Tibial artery (tissue), 4 donors: Measurements from ENCODE around the gene PVALEF.

ENCODE experiments used
- DNase-seq, 2 donors: peaks; one replicate each; pipeline ENCODE4 v3.0.0-alpha.2; 2019
- H3K27ac ChIP-seq, 2 donors: fragments of 200-600 bp; sonication (generic) in 1 of 2; 1 replicate in 1 of 2; 2 replicates in 1 of 2; pipeline ENCODE4 v1.5.1; 2018 to 2019; ENCODE audit warnings: mild to moderate bottlenecking in 1 of 2
- H3K27me3 ChIP-seq, 2 donors: fragments of 200-600 bp; sonication (generic) in 1 of 2; one replicate each; pipeline versions ENCODE4 v1.5.1 to v1.6.0; 2016 to 2019
- H3K36me3 ChIP-seq, 3 donors: fragments of 200-600 bp; sonication (generic) in 2 of 3; one replicate each; pipeline ENCODE4 v1.5.1; 2016 to 2019; ENCODE audit warnings: mild to moderate bottlenecking in 2 of 3
- H3K4me1 ChIP-seq, 4 donors: fragments of 200-600 bp; sonication (generic) in 2 of 4; 1 replicate in 3 of 4; 2 replicates in 1 of 4; pipeline ENCODE4 v1.5.1; 2016 to 2019
- H3K4me3 ChIP-seq, 2 donors: fragments of 200-600 bp; sonication (generic) in 1 of 2; 1 replicate in 1 of 2; 2 replicates in 1 of 2; pipeline ENCODE4 v1.5.1; 2018 to 2019; ENCODE audit warnings: mild to moderate bottlenecking in 2 of 2
- H3K9me3 ChIP-seq, 3 donors: fragments of 200-600 bp; sonication (generic) in 1 of 3; one replicate each; pipeline ENCODE4 v1.5.1; 2016 to 2019
- CTCF ChIP-seq, 2 experiments: fragments of 200-600 bp in 1 of 2; fragments of 450-650 bp in 1 of 2; IDR thresholded peaks; one replicate each; pipeline ENCODE4 v1.5.1; 2017 to 2019; ENCODE audit warnings: antibody characterized with exemption in 2 of 2, mild to moderate bottlenecking in 1 of 2, moderate library complexity in 1 of 2
- intact Hi-C: fragments of 100-400 bp; cut with DNase I; formaldehyde crosslinking; loops from one replicate; pipeline ENCODE4 v1.15.0; 2023; ENCODE audit warnings: low total_unique reads

Gene PVALEF

GRCh38 chr17:81212365-81212764, 47.1 kb downstream of the PVALEF start:
- Histone ChIP-seq H3K36me3 (peaks cover 0 to 17% (median 0%) of the 10 kb centered on the region in 3 donors), H3K9me3 (no peaks in the 10 kb centered on the region)
- no peak for TF ChIP-seq CTCF (IDR thresholded peaks at IDR 0.05)

GRCh38 chr17:81213978-81214377, 48.7 kb downstream of the PVALEF start:
- no peak for DNase-seq
- H3K27ac ChIP-seq, result no peak overlapping the region
- intact Hi-C loops, result no loop called here

More at GRCh38 chr17:81212365-81212764, 47.1 kb downstream of the PVALEF start:
- no peaks in the 10 kb centered on the region for H3K27me3 ChIP-seq
- DNase-seq, result no peak
- H3K4me1 ChIP-seq, result peaks cover 0 to 26% (median 8%) of the 10 kb centered on the region in 4 donors
- no peak overlapping the region for H3K27ac ChIP-seq
- intact Hi-C loops, result no loop called here
- H3K4me3 ChIP-seq, result no peak overlapping the region

GRCh38 chr17:81217491-81217890, 52.2 kb downstream of the PVALEF start:
- H3K27me3 ChIP-seq, result no peaks in the 10 kb centered on the region
- DNase-seq, result no peak
- intact Hi-C loops, result no loop called here
- H3K4me3 ChIP-seq, result no peak overlapping the region
- H3K9me3 ChIP-seq, result no peaks in the 10 kb centered on the region
- no peak overlapping the region for H3K27ac ChIP-seq
- TF ChIP-seq CTCF (IDR thresholded peaks at IDR 0.05), result no peak
- H3K36me3 ChIP-seq, result peaks cover 0 to 31% (median 0%) of the 10 kb centered on the region in 3 donors
- H3K4me1 ChIP-seq, result peaks cover 6 to 13% (median 12%) of the 10 kb centered on the region in 4 donors

More at GRCh38 chr17:81213978-81214377, 48.7 kb downstream of the PVALEF start:
- Histone ChIP-seq H3K36me3 (peaks cover 0 to 23% (median 0%) of the 10 kb centered on the region in 3 donors), H3K9me3 (no peaks in the 10 kb centered on the region), H3K4me3 (no peak overlapping the region), H3K27me3 (no peaks in the 10 kb centered on the region), H3K4me1 (peaks cover 0 to 21% (median 7%) of the 10 kb centered on the region in 4 donors)
- no peak for TF ChIP-seq CTCF (IDR thresholded peaks at IDR 0.05)

GRCh38 chr17:81218459-81218858, 53.2 kb downstream of the PVALEF start:
- peaks cover 0 to 31% (median 0%) of the 10 kb centered on the region in 3 donors for H3K36me3 ChIP-seq
- H3K27me3 ChIP-seq, result no peaks in the 10 kb centered on the region
- H3K27ac ChIP-seq, result no peak overlapping the region
- no peak overlapping the region for H3K4me3 ChIP-seq
- peaks cover 6 to 17% (median 16%) of the 10 kb centered on the region in 4 donors for H3K4me1 ChIP-seq
- no peaks in the 10 kb centered on the region for H3K9me3 ChIP-seq
- no peak for TF ChIP-seq CTCF (IDR thresholded peaks at IDR 0.05)
- no peak for DNase-seq
- intact Hi-C loops, result no loop called here

GRCh38 chr17:81218991-81219390, 53.7 kb downstream of the PVALEF start:
- H3K36me3 ChIP-seq, result peaks cover 0 to 31% (median 0%) of the 10 kb centered on the region in 3 donors
- H3K27ac ChIP-seq, result no peak overlapping the region
- no peaks in the 10 kb centered on the region for H3K9me3 ChIP-seq
- intact Hi-C loops, result no loop called here
- no peak for TF ChIP-seq CTCF (IDR thresholded peaks at IDR 0.05)
- no peaks in the 10 kb centered on the region for H3K27me3 ChIP-seq
- H3K4me3 ChIP-seq, result no peak overlapping the region
- peaks cover 6 to 21% (median 20%) of the 10 kb centered on the region in 4 donors for H3K4me1 ChIP-seq
- no peak for DNase-seq
